ENCODE data around the gene TXNDC15. TPM values are rescaled to one million over a fixed set of nuclear protein-coding genes. Genes with fewer than 3 reads are reported as not detected.

The TXNDC15 gene
- 47.4 TPM for total RNA-seq (2021; ENCODE audit: unreplicated experiment)
- polyA plus RNA-seq (2012; ENCODE audit: insufficient read length) = 69.6 TPM
- Bru-seq, nascent RNA = percentile 71 among the genes with signal in this experiment
- BruChase-seq, experiment 1, labeled RNA remaining after a 2-hour chase = percentile 78 among the genes with signal in this experiment
- BruChase-seq, experiment 2, labeled RNA remaining after a 6-hour chase = percentile 79 among the genes with signal in this experiment
- long read RNA-seq, transcript TXNDC15-201 (5 exons, 3,548 nt) = major isoform, 19 of 27 reads
- long read RNA-seq, partial matches to known transcripts = 4 of 27 reads
- long read RNA-seq, other reads (novel, unspliced or antisense) = 4 of 27 reads

DNA sequence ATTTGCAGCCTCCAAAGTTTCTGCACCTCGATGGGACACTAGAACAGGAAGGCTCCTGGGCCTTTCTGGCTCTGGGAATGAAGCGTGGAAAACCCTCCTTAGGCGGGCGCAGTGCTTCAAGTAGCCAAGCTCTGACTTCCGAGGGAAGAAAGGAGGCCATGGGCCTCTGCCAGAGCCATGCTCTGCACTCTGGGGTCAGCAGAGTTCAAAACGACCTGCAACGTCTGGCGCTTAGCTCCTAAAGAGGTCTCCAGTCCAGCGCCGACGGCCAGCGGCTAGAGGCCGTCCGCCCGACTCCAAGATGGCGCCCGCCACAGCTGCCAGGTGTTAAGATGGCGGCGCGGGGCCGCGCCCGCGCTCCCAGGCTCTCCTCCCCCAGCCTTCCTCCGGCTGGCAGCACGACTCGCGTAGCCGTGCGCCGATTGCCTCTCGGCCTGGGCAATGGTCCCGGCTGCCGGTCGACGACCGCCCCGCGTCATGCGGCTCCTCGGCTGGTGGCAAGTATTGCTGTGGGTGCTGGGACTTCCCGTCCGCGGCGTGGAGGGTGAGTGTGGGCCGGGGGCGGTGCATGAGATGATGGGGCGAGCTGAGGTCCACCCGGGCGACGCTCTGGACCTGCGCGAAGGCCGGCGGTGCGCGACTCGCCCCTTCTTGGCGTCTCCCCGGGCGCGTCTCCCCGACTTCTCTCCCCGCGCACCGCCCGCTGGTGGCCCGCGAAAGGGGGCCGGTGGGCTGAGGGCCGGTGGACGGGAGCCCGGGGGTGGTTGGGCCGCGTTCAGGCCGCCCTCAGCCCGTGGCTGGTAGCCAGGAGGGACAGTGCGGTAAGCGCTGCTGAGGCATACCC is at the start of gene TXNDC15:
TSS of gene TXNDC15 (plus strand) at position 385 of the 844 bp plus-strand sequence. CDS start at position 442, 57 bp downstream.
- intact Hi-C loops (cut with micrococcal nuclease; ENCODE audit: unreplicated experiment) = no loop called here
- TF ChIP-seq TCF7L2 (IDR thresholded peaks at IDR 0.05; ENCODE audit: low read depth, low read length) (no peak), SIN3A (IDR thresholded peaks at IDR 0.05; ENCODE audit: borderline replicate concordance, insufficient read depth, low read depth, low read length) (peak; percentile 68; the same call in 1 of the 2 replicates), POLR2AphosphoS5 (IDR thresholded peaks at IDR 0.05; ENCODE audit: low read depth, low read length) (peak; percentile 82)
- Histone ChIP-seq H3K36me3 (ENCODE audit: control insufficient read depth, insufficient read depth, low read length) (no peaks in the 10 kb centered on the region), H3K27ac (ENCODE audit: low read length) (peak within 1 kb of the TSS; percentile 97), H3K27me3 (ENCODE audit: control insufficient read depth, insufficient read depth, low read length) (no peaks in the 10 kb centered on the region), H3K4me3 (ENCODE audit: low read depth in 2 of 2, low read length in 2 of 2) (peak within 1 kb of the TSS; percentile 72 to 74), H3K4me1 (ENCODE audit: control insufficient read depth, insufficient read depth, low read length) (peaks cover 14% of the 10 kb centered on the region), H3K9me3 (ENCODE audit: control insufficient read depth, insufficient read depth, low read depth, low read length) (no peaks in the 10 kb centered on the region)
- ATAC-seq = peak; percentile 96
- ChIA-PET POLR2A (interaction anchor here (0.6 kb wide), 1 partner anchor 59 kb away, joined by 11 read pairs; no protein-coding TSS in a partner anchor), CTCF (interaction anchor here (0.5 kb wide), 1 partner anchor 162 kb away, joined by 7 read pairs; no protein-coding TSS in a partner anchor)
- DNase-seq (ENCODE audit: low read depth, low spot score) = peak; percentile 42
- BruUV-seq (replicated peaks) = no TSS peak
- in situ Hi-C loops (cut with HindIII; ENCODE audit: low pct_unique_long_range_greater_than_20kb, low sequenced_read_pairs) = no loop called here

GRCh38 chr5:134824681-134825080 is 49.5 kb upstream of the TXNDC15 start:
- H3K27ac ChIP-seq (ENCODE audit: low read length) = no peak overlapping the region
- no peaks in the 10 kb centered on the region for H3K9me3 ChIP-seq (ENCODE audit: control insufficient read depth, insufficient read depth, low read depth, low read length)
- ATAC-seq = no peak
- no peaks in the 10 kb centered on the region for H3K4me1 ChIP-seq (ENCODE audit: control insufficient read depth, insufficient read depth, low read length)
- BruUV-seq (replicated peaks) = no TSS peak
- TF ChIP-seq SIN3A (IDR thresholded peaks at IDR 0.05; ENCODE audit: borderline replicate concordance, insufficient read depth, low read depth, low read length) (no peak), REST (IDR thresholded peaks at IDR 0.05; ENCODE audit: insufficient read depth in 1 of 2, low read depth in 2 of 2, low read length in 1 of 2) (no peak), POLR2AphosphoS5 (IDR thresholded peaks at IDR 0.05; ENCODE audit: low read depth, low read length) (no peak), TCF7L2 (IDR thresholded peaks at IDR 0.05; ENCODE audit: low read depth, low read length) (no peak)
- TF ChIP-seq, protein P1, sequence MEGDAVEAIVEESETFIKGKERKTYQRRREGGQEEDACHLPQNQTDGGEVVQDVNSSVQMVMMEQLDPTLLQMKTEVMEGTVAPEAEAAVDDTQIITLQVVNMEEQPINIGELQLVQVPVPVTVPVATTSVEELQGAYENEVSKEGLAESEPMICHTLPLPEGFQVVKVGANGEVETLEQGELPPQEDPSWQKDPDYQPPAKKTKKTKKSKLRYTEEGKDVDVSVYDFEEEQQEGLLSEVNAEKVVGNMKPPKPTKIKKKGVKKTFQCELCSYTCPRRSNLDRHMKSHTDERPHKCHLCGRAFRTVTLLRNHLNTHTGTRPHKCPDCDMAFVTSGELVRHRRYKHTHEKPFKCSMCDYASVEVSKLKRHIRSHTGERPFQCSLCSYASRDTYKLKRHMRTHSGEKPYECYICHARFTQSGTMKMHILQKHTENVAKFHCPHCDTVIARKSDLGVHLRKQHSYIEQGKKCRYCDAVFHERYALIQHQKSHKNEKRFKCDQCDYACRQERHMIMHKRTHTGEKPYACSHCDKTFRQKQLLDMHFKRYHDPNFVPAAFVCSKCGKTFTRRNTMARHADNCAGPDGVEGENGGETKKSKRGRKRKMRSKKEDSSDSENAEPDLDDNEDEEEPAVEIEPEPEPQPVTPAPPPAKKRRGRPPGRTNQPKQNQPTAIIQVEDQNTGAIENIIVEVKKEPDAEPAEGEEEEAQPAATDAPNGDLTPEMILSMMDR (IDR thresholded peaks at IDR 0.05) = no peak
- no peaks in the 10 kb centered on the region for H3K27me3 ChIP-seq (ENCODE audit: control insufficient read depth, insufficient read depth, low read length)
- POLR2A ChIA-PET = no interaction called here
- no peak overlapping the region for H3K4me3 ChIP-seq (ENCODE audit: low read depth in 2 of 2, low read length in 2 of 2)
- in situ Hi-C loops (cut with HindIII; ENCODE audit: low pct_unique_long_range_greater_than_20kb, low sequenced_read_pairs) (no loop called here), intact Hi-C loops (cut with micrococcal nuclease; ENCODE audit: unreplicated experiment) (no loop called here)
- DNase-seq (ENCODE audit: low read depth, low spot score) = no peak
- H3K36me3 ChIP-seq (ENCODE audit: control insufficient read depth, insufficient read depth, low read length) = peaks cover 38% of the 10 kb centered on the region
- CTCF ChIA-PET = no interaction called here
